HepG2 (cell line): ENCODE data around the gene VILL. TPM values are rescaled to one million over a fixed set of nuclear protein-coding genes. Genes with fewer than 3 reads are reported as not detected.

Source experiments
- BCL3 ChIP-seq: sonication (generic); formaldehyde crosslinking; IDR thresholded peaks from 2 replicates; pipeline ENCODE4 v1.5.1; 2020; ENCODE audit warnings: mild to moderate bottlenecking, missing genetic modification reagents, moderate library complexity
- CBFB ChIP-seq: sonication (generic); formaldehyde crosslinking; IDR thresholded peaks from 2 replicates; pipeline ENCODE4 v1.4.0; 2020; ENCODE audit warnings: missing genetic modification reagents
- CBX5 ChIP-seq: sonication (generic); formaldehyde crosslinking; IDR thresholded peaks from 2 replicates; pipeline ENCODE4 v1.4.0; 2020; ENCODE audit warnings: missing genetic modification reagents, borderline replicate concordance
- CENPT ChIP-seq: sonication (generic); formaldehyde crosslinking; IDR thresholded peaks from 2 replicates; pipeline ENCODE4 v1.8.0; 2022; ENCODE audit warnings: low read depth, mild to moderate bottlenecking, moderate library complexity, missing genetic modification reagents
- HDAC2 ChIP-seq: sonication (generic); formaldehyde crosslinking; IDR thresholded peaks from 2 replicates; pipeline ENCODE4 v1.4.0; 2020; ENCODE audit warnings: missing genetic modification reagents
- NCOA2 ChIP-seq: sonication (generic); formaldehyde crosslinking; IDR thresholded peaks from 2 replicates; pipeline ENCODE4 v1.8.0; 2022; ENCODE audit warnings: inconsistent platforms
- NPAS2 ChIP-seq: sonication (generic); formaldehyde crosslinking; IDR thresholded peaks from 2 replicates; pipeline ENCODE4 v1.8.0; 2022; ENCODE audit warnings: mild to moderate bottlenecking, missing genetic modification reagents, borderline replicate concordance
- PITX1 ChIP-seq: sonication (generic); formaldehyde crosslinking; IDR thresholded peaks from 2 replicates; pipeline ENCODE4 v1.5.1; 2020; ENCODE audit warnings: mild to moderate bottlenecking, missing genetic modification reagents
- SP1 ChIP-seq, 2 experiments: fragments of 450-650 bp in 1 of 2; sonication (generic) in 1 of 2; formaldehyde crosslinking in 1 of 2; IDR thresholded peaks; 2 replicates each; pipeline versions ENCODE4 v1.4.0 to v1.6.1; 2016 to 2020; ENCODE audit warnings: missing genetic modification reagents in 1 of 2
- SRF ChIP-seq: IDR thresholded peaks from 2 replicates; pipeline ENCODE4 v1.6.1; 2011; ENCODE audit warnings: mild to moderate bottlenecking, low read depth, low read length, moderate library complexity
- TFDP1 ChIP-seq: IDR thresholded peaks from 2 replicates; pipeline ENCODE4 v1.6.1; 2016; ENCODE audit warnings: missing compliant biosample characterization, missing genetic modification reagents, borderline replicate concordance
- TFE3 ChIP-seq: IDR thresholded peaks from 2 replicates; pipeline ENCODE4 v1.6.1; 2016
- ZFAT ChIP-seq: sonication (generic); formaldehyde crosslinking; conservative IDR thresholded peaks from 2 replicates; pipeline ENCODE4 v1.8.1; 2023; ENCODE audit warnings: missing genetic modification reagents, inconsistent platforms
- ZNF652 ChIP-seq: IDR thresholded peaks from 2 replicates; pipeline ENCODE4 v1.6.1; 2016; ENCODE audit warnings: low read depth, borderline replicate concordance
- ZNF703 ChIP-seq: sonication (generic); formaldehyde crosslinking; IDR thresholded peaks from 2 replicates; pipeline ENCODE4 v1.5.1; 2020; ENCODE audit warnings: missing genetic modification reagents, mild to moderate bottlenecking, moderate library complexity, borderline replicate concordance
- ZNF747 ChIP-seq: sonication (generic); formaldehyde crosslinking; IDR thresholded peaks from 2 replicates; pipeline ENCODE4 v1.8.1; 2023; ENCODE audit warnings: missing genetic modification reagents, mild to moderate bottlenecking, borderline replicate concordance
- ZNF761 ChIP-seq: sonication (generic); formaldehyde crosslinking; conservative IDR thresholded peaks from 2 replicates; pipeline ENCODE4 v1.4.0; 2020; ENCODE audit warnings: mild to moderate bottlenecking, missing genetic modification reagents
- ZNF883 ChIP-seq: sonication (generic); formaldehyde crosslinking; IDR thresholded peaks from 2 replicates; pipeline ENCODE4 v1.5.1; 2020; ENCODE audit warnings: mild to moderate bottlenecking, missing genetic modification reagents; ENCODE audit errors: not compliant biosample characterization
- polyA plus RNA-seq, 8 experiments: library from polyadenylated mRNA; depleted of rRNA in 3 of 8; stranded (reverse) in 7 of 8; unstranded in 1 of 8; fragments of >200 nt; fragmentation: Illumina TruSeq in 4 of 8; extraction: Trizol in 4 of 8; gene quantifications; 2 replicates each; pipeline versions ENCODE4 v1.2.1 to v1.2.3, GENCODE V29; 2011 to 2016; ENCODE audit warnings: low read depth in 4 of 8, missing spikeins in 1 of 8, mixed read lengths in 1 of 8; ENCODE audit not compliant: insufficient read depth in 1 of 8
- total RNA-seq, 5 experiments: library from RNA; depleted of rRNA; stranded (reverse); fragments of >200 nt; fragmentation: Illumina TruSeq; extraction: Trizol; gene quantifications; 2 replicates each; pipeline ENCODE4 v1.2.3, GENCODE V29; 2016; ENCODE audit warnings: low read depth in 1 of 5
- TF ChIP-seq, protein P1 (sequence below), 2 experiments: fragments of 450-650 bp in 1 of 2; sonication (generic) in 1 of 2; formaldehyde crosslinking; IDR thresholded peaks; 2 replicates each; pipeline versions ENCODE4 v1.5.0 to v1.8.0; 2020 to 2022; ENCODE audit warnings: mild to moderate bottlenecking in 1 of 2, missing genetic modification reagents in 1 of 2
- TF ChIP-seq, protein P2 (sequence below): sonication (generic); formaldehyde crosslinking; IDR thresholded peaks from 2 replicates; pipeline ENCODE4 v1.9.0; 2021; ENCODE audit warnings: missing genetic modification reagents, mild to moderate bottlenecking, borderline replicate concordance
- TF ChIP-seq, protein P3 (sequence below): sonication (generic); formaldehyde crosslinking; IDR thresholded peaks from 2 replicates; pipeline ENCODE4 v1.5.0; 2020; ENCODE audit warnings: missing genetic modification reagents, mild to moderate bottlenecking, borderline replicate concordance

Gene VILL
- total and polyA plus RNA-seq, 2 of the 13 experiments (the other 11 are each of a cell fraction or from before 2014, with no cell fraction given), result 3.2 to 5.3 TPM

- TF ChIP-seq ZFAT (CRISPR knock-in tag), result no peak
- no peak for TF ChIP-seq PITX1 (CRISPR knock-in tag)
- no peak for TF ChIP-seq TFDP1 (CRISPR knock-in tag)
- TF ChIP-seq, protein P1, sequence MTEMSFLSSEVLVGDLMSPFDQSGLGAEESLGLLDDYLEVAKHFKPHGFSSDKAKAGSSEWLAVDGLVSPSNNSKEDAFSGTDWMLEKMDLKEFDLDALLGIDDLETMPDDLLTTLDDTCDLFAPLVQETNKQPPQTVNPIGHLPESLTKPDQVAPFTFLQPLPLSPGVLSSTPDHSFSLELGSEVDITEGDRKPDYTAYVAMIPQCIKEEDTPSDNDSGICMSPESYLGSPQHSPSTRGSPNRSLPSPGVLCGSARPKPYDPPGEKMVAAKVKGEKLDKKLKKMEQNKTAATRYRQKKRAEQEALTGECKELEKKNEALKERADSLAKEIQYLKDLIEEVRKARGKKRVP (CRISPR knock-in tag; IDR thresholded peaks at IDR 0.05), result no peak
- 0 out of 2 replicates have a peak, but pooled peaks have one; percentile 52 for TF ChIP-seq CENPT
- TF ChIP-seq, protein P2, sequence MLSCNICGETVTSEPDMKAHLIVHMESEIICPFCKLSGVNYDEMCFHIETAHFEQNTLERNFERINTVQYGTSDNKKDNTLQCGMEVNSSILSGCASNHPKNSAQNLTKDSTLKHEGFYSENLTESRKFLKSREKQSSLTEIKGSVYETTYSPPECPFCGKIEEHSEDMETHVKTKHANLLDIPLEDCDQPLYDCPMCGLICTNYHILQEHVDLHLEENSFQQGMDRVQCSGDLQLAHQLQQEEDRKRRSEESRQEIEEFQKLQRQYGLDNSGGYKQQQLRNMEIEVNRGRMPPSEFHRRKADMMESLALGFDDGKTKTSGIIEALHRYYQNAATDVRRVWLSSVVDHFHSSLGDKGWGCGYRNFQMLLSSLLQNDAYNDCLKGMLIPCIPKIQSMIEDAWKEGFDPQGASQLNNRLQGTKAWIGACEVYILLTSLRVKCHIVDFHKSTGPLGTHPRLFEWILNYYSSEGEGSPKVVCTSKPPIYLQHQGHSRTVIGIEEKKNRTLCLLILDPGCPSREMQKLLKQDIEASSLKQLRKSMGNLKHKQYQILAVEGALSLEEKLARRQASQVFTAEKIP, result no peak
- TF ChIP-seq TFE3 (CRISPR knock-in tag), result no peak
- no peak for TF ChIP-seq HDAC2
- TF ChIP-seq ZNF761, result no peak
- no peak for TF ChIP-seq CBFB (CRISPR knock-in tag)
- TF ChIP-seq NPAS2, result no peak
- TF ChIP-seq ZNF747 (CRISPR knock-in tag), result no peak
- TF ChIP-seq SRF, result no peak
- TF ChIP-seq, protein P3, sequence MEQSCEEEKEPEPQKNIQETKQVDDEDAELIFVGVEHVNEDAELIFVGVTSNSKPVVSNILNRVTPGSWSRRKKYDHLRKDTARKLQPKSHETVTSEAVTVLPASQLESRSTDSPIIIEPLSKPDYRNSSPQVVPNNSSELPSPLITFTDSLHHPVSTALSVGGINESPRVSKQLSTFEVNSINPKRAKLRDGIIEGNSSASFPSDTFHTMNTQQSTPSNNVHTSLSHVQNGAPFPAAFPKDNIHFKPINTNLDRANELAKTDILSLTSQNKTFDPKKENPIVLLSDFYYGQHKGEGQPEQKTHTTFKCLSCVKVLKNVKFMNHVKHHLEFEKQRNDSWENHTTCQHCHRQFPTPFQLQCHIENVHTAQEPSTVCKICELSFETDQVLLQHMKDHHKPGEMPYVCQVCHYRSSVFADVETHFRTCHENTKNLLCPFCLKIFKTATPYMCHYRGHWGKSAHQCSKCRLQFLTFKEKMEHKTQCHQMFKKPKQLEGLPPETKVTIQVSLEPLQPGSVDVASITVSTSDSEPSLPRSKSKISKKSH (CRISPR knock-in tag), result 0 out of 2 replicates have a peak, but pooled peaks have one; percentile 25
- TF ChIP-seq BCL3 (CRISPR knock-in tag), result peak; percentile 38; the same call in 1 of the 2 replicates
- no peak for TF ChIP-seq ZNF703 (CRISPR knock-in tag)
- TF ChIP-seq ZNF883 (CRISPR knock-in tag), result no peak
- peak; percentile 10; the same call in 1 of the 2 replicates for TF ChIP-seq CBX5
- TF ChIP-seq ZNF652 (CRISPR knock-in tag), result no peak
- TF ChIP-seq NCOA2, result no peak
- TF ChIP-seq SP1 (IDR thresholded peaks at IDR 0.05), result no peak
- TF ChIP-seq SP1 (CRISPR knock-in tag; IDR thresholded peaks at IDR 0.05), result no peak
Observed at GRCh38 chr3:38001456-38002081, 11.0 kb downstream of the VILL start (continued).
